NCI-H510A (cell line): ENCODE measurements around the gene SH2D2A.

Experiments used
- DNase-seq: peaks from one replicate; lab custom pipeline; 2025; lab: John Stamatoyannopoulos, UW

The SH2D2A gene

DNA sequence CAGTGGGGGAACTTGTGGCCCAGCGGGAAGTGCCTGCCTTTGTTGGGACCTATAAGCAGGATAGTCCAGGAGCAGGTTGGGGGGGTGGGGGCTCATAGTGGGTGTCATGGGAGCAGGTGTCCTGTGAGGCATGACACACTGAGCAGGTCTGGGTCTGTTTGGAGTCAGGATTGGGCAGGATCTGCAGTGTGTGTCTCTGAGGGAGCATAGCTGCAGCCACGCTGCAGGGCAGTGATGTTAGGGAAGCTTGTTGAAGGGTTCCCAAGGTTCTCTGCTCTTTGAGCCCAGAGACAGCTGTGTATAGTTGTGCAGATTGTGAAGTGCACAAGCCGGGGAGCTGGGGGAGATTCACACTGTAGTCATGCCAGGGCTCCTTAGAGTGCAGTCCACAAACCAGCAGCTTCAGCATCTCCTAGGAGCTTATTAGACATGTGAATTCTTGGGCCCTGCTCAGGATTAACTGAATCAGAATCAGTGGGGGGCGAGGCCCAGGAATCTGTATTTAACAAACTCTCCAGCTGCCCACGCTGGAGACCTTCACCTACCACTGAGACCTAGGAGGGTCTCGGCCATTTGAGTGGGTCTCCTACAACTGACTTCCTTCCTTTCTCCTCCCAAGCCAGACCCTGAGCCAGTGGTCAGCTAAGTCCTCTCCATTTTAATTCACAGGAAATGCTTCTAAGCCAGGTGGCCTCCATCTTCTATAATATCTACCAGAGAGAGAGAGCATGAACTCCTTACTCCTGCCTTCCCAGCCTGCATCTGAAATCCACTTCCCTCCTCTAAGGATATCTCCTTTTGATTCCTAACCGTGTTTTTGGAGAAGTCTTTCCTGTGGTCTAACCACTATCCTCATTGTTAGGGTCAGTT is 31.2 kb upstream of the SH2D2A start:
- DNase-seq, result no peak

- DNase-seq, result no peak
These were observed 30.0 kb upstream of the SH2D2A start for GRCh38 chr1:156846643-156847042.

DNA sequence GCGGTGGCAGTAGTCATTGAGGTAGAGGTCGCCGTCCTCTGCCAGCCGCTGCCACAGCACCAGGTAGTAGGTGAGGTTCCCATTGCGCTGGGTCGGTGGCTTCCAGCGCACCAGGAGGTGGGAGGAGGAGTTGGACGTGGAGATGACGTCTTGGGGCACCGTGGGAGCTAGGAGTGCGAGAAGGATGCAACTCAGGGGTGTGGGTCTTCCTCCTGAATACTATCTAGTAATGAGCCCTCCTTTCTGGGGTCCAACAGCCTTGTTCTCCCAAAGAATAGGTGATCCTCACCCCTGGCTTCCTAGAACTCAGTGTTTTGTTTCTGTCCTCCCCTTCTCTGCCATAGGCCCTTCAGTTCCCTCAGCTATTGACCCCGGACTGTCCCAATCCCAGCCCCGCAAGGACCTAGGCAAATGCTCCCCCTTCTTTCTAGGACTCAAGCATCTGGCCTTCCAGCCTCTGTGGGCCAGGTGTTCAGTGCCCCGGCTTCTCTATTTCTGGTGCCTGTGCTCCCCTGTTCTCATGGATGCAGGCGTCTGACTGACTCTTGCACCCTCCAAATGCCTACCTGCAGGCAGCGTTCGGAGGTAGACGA is 29.4 kb upstream of the SH2D2A start:
- no peak for DNase-seq

GRCh38 chr1:156845055-156845952 is 28.7 kb upstream of the SH2D2A start:
- DNase-seq, result no peak

- DNase-seq, result no peak
These were observed 28.0 kb upstream of the SH2D2A start for GRCh38 chr1:156844638-156845037.

DNA sequence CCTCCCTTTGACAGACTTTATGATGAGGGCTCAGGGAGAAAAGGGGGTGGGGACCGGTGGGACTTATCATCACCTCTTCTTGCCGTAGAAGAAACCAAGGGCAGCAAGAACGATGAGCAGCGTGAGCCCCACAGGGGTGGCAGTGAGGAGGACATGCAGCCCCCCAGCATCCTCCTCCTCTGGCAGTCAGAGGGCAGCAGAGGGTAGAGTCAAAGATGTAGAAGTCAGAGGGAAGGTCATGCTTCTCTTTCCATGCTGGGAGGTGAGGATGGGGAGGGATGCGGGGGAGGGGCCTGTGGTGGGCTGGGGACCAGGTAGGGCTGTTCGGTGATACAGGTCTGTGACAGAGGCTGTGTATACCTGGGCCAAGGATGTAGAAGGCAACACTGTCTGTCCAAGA is 27.5 kb upstream of the SH2D2A start:
- no peak for DNase-seq

DNA sequence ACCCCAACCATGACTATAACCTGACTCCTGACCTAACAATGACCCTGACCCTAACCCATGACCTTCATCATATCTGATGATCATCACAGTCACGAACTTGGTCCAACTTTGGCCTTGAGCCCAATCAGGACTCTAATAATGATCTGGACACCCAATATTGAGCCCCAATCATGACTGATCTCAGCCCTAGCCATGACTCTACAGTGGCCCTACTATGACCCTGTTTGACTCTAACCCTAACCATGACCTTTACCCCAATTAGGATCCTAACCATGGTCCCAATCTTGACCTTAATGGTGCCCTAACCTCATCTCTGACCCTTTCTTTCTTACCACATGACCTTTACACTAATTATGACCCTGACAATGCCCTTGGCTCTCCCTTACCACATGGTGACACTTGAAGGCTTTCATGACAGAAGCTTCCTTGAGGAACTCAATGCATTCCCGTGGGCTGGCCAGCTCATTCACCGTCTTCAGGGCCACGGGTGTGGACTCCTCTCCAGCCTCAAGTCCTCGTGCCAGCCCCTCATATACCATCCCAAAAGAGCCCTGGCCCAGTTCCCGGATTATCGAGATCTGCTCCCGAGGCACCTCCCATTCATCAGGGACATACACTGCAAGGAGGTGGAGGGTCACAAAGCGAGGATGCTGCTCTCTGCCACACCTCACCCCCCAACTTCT is 26.1 kb upstream of the SH2D2A start:
- no peak for DNase-seq

- DNase-seq, result no peak
These were observed 24.7 kb upstream of the SH2D2A start for GRCh38 chr1:156841295-156841855.

DNA sequence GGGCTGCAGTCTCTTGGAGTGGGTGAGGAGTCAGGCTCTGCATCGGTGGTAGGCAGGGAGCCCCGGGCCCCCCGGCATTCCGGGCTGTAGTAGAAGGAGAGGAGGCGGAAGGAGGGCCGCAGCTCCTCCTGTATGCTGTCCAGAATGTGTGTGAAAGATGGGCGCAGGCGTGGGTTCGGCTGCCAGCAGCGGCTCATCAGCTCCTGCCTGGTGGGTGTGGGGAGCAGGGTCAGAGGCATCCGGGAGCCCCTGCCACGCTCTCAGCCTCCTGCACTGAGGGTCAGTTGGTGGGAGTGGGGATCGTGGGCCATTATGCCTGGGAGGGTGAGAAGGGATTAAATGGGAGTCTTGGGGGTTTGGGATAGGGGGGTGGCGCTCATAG is 24.2 kb upstream of the SH2D2A start:
- no peak for DNase-seq

- no peak for DNase-seq
These were observed 23.7 kb upstream of the SH2D2A start for GRCh38 chr1:156840186-156840897.

DNA sequence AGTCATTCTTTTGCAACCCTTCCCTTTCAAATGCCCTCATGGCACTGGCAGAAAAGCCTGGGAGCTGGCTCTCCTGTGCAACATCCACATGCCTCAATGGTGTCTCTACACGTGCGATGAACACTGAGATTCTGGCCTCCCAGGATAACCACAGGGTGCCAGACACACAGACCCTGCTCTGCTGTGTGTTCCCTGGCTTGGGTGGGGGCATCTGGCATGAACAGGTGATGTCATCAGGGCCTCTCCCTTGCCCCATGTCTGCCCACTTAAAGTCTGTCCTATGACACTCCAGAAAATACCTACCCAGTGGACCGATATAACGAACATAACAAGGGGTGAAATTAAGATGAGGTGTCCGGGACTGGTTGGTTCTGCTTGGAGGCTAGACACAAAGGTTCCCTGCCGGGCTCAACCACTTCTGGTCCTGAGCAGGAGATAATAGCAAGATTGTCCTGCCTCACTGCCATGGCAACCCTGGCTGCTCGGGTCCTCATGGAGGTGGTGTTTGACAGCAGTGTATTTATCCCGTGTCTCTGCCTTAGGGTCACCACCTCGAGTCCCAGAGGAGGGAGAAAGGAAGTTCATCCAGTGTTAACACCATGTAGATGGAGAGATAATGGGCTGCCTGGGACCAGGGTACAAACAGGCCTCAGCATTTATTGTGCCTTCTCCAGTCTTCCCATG is 22.9 kb upstream of the SH2D2A start:
- DNase-seq, result no peak

DNA sequence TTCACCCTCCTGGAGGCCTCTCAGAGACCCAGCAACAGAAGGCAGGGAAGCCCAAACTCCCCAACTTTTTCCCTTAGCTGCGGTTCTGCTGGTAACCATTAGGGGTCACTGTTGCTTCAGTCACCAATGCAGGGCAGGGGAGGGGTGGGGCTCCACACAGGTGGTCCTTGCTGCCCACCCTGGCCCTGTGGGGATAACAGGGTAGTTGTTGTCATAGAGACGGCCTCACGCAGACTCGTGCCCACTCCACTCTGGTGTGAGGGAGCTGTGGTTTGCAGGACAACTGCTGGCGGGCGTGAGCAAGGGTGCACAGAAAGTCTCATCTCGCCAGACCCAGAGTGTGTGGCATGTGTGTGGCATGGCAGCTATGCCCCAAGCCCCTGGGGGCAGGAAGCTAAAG is 22.3 kb upstream of the SH2D2A start:
- DNase-seq, result no peak

- no peak for DNase-seq
These were observed 20.2 kb upstream of the SH2D2A start for GRCh38 chr1:156836892-156837291.

GRCh38 chr1:156836041-156836654 is 19.5 kb upstream of the SH2D2A start:
- no peak for DNase-seq

DNA sequence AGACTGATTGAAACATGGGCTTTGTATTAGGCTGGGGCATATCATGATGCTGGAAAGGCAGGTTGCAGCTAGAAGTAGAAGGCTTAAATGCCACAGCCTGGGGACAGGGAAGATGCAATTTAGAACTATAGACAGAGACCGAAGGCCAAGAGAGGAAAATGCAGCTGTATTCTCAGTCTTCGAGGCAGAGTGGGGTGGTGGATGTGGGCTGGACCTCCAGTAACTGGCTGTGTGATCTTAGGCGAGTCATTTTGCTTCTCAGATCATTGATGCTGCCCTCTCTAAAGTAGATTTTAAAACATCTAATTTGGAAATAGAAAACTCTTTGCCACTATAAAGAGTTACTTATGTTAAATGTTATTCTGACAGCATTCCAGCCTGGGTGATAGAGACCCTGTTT is 17.7 kb upstream of the SH2D2A start:
- DNase-seq, result no peak

DNA sequence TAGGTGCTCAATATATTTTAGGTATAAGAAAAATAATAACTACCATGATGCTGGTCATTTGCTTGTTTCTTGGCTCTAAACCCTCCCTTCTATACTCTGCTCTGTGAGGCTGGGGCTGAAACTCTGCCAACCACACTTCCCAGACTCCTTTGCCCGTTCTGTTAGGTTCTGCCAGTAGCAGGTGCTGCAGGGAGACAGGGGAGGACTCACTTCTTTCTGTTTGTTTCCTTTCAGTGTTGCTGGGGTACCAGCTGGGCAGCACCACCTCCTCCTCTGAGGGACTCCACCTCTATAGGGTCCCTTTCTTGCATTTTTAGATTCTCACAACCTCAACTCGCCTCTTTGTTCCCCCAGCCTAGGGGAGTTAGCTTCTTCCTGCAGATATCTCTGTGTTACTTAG is 17.0 kb upstream of the SH2D2A start:
- no peak for DNase-seq

GRCh38 chr1:156832434-156832833 is 15.8 kb upstream of the SH2D2A start:
- no peak for DNase-seq

DNA sequence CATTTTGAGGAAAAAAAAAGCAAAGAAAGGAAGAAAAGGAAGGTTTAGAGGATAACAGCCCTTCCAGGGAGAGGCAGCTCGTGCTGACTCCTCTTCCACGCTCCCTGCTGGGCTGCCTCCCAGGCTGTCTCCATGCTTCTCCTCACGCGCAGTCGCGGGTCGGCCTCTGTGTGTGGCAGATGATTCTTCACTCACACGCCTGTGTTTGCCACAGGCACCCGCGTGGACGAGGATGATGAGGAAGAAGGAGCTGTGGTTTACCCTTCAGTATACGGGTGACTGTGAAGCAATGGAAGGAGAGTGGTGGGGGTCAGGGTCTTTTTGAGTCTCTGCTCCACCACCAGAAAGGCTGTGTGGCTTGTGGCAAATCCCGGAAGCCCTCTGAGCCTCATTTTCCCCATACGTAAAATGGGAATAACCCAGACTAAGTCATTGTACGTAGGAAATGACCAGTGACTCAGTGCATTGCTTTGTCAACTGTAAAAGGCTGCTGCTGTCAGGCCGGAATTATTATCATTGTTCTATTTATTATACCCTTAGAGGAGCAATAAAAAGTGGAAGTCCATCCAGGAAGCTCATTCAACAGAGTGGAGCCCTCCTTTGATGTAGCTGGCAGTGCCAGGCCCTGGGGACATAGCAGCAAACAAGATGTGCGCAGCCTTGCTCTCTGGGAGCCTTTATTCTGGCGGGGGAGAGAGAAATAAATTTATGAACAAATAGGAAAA is 11.9 kb upstream of the SH2D2A start:
- no peak for DNase-seq

GRCh38 chr1:156826630-156827029 is 10.0 kb upstream of the SH2D2A start:
- no peak for DNase-seq
